Hematopoietic multipotent progenitor cell treated with erythropoietin and hydrocortisone succinate and interleukin-3 and kit ligand, for 4 days (in vitro differentiated cells): ENCODE results near the gene PDE7B.

Experiments used
- DNase-seq: peaks from one replicate; pipeline ENCODE4 v3.0.0-alpha.2; 2015

PDE7B gene

DNA sequence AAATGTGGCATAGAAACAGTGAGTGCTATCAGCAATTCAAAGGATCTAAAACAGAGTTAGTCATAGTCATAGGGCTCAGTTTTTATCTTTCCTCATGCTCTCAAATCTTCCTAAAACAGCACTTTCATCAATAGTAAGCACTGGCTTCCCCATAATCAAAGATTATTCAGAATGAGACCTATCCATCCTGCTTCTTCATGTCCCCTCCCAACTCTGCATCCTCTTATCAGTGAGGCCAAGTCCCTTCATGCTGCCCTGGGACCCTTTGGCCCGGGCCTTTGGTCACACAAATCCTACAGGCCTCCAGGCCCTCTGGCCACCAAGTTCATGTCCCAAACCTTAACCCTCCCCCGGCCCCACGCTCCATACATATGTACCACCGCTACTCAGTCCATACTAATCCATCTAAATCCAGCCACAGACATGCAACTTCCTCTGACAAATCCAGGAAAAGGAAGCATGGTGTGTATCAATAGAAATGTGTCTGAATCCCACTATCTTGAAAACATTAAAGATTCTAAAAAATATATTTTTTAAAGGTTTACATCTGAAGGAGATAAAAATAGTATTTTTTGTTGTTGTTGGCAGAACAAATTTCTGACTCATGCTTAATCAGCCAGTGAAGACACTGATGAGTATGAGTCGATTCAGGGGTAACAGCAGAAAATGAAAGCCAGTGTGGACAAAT lies 143.5 kb downstream of the PDE7B start:
- DNase-seq: no peak

DNA sequence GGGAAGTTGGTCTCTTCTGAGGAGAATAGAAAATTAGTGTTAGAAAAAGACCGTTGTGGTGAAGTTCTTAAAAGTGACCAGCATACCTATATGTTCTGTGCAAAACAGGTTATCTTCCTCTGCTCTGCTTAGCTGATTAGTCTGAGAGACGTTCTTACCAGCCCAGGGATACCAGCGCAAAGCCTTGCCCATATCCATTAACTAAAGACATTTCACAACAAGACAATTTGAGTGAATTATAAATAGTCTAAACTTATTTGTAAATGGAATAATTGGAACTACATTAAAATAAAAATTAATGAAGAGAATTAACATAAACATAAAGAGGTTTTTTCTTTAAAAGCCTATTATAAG lies 144.0 kb downstream of the PDE7B start:
- no peak for DNase-seq

DNA sequence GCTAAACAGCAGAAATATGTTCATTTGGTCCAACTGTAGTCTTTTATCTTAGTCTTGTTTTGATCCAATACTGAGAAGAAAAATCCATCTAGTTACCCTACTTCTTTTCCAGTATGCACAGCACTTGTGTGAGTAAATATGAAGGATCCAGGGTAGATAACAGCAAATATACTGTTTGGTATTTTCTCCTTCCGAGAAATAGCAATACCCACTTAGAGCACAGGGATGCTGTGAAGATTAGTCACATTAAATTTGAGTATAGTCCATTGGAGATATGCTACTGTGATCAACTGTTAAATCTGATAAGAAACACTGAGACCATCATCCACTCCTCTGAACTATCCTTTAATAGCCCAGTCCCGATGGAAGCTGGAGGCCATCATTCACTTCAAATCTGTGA lies 145.2 kb downstream of the PDE7B start:
- no peak for DNase-seq

DNA sequence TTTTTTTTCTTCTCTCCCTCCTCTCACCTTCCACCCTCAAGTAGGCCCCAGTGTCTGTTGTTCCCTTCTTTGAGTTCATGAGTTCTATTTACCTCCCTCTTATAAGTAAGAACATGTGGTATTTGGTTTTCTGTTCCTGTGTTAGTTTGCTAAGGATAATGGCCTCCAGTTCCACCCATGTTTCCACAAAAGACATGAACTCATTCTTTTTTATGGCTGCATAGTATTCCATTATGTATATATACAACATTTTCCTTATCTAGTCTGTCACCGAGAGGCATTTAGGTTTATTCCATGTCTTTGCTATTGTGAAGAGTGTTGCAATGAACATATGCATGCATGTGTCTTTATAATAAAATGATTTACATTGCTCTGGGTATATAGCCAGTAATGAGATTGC lies 147.9 kb downstream of the PDE7B start:
- DNase-seq: no peak

DNA sequence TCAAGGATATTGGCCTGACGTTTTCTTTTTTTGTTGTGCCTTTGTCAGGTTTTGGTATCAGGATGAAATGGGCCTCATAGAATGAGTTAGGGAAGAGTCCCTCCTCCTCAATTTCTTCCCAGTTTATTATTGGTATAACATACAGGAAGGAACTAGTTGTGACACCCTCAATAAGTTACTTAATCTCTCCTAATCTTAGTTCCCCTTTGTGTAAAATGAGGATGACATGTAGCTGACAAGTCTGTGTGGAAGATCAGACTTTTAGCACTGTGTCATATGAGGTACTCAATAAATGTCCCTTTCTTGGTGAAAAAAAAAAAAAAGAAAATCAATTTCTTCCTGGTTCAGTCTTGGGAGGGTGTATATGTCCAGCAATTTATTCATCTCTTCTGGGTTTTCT lies 155.8 kb downstream of the PDE7B start:
- peak; percentile 41 for DNase-seq

DNA sequence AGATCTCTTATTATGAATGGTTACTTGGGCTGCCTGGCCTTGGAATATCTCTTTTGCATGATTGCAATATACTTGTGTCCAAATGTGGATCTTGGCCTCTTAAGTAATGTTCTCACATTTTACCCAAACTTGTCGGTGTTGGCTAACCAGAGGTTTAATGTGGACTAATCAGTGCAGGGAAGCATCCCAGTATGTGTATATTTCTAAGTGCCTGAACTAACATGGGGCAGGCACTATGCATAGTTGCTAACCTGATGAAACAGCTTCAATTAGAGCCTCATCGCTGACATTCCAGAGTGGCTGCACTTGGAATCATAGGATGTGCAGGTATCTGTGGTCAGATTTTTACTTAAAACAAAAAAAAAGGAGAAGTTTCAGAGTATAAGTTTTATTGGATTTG lies 160.0 kb downstream of the PDE7B start:
- DNase-seq: no peak

DNA sequence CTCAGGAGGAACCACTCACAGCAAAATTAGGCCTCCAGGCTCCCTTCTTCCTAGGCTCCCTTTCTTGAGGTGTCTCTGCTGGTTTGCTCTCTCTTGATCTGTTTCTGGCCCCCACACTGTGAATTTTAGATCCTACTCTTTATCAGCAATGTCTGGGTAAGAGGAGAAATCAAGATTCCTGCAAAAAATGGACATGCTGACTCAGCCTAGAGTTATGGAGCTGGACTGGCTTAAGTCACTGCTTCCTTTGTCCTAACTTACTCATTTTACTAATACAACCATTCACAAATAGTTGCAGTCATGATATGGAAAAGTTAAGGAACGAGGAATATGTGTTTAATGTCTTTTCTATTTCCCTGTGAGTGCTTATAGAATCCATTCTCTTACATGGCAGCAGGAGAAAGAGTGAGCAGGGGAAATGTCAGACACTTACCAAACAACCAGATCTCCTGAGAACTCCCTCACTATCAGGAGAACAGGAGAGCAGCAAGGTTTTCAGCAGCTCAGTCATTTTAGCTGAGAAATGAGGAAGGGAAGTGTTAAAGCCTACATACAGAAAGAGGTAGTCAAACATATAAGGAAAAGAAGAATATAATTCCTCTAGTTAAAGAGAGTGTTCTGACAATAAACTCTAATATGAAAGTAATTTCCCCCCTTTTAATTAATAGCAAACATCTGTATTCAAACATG lies 160.8 kb downstream of the PDE7B start:
- no peak for DNase-seq

DNA sequence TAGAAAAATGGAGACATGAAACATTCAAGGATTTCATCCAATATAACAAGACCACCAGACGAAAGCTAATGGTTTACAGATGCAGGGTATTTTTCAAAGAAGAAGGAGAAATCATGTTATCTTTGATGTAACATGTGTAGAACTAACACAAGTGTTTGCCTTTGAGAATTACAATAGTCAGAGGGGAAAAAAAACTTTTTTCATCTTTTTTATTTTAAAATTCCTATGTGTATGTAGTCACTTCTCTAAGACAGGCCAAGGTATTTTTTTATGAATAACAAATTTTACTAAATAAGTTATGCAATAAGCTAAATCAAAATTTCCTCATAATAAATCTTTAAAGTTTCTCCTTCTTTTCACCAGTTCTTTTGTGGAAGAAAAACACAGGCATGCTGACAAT lies 161.4 kb downstream of the PDE7B start:
- DNase-seq: no peak

DNA sequence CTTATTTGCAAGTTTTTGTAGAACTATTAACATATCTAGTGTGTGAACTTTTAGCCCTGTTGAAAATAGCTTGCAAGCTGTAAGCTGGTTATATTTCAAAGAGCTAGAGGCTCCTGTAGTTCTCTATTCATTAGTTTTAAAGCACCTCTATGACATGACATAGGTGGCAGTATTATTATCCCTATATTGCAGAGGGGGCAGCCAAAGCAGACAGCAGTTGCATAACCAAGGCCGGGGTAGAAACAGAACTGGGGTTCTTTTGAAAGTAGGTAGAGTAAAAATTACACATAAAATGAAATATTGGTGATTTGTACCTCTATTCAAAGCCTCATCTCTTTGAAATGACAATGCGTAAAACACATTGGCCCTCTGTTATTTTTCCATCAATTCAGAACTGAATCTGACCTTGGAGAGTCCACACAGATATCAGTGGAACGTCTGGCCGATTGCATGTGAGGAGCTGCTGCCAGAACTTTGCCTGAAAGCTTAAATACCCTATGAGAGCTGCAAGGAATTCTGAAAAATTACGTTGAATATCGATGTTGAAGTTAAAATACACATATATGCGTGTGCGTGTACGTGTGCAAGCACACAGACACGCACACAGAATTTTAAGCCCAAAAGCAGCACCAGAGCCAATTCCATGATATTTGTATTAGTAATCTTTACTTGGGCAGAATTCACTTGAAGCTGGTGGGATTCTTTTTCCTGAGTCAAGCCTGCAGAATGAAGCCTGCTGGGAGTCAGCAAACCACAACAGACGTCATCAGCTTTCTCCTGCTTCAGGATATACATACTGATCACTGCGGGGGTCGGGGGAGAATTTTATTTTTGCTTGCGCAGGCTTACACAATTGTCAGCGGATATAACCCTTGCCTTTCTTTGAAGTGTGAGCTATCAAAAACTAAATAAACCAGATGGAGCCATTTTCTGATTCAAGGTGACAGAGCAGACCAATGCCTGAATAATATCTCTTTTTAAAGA lies 163.2 kb downstream of the PDE7B start:
- DNase-seq: no peak

DNA sequence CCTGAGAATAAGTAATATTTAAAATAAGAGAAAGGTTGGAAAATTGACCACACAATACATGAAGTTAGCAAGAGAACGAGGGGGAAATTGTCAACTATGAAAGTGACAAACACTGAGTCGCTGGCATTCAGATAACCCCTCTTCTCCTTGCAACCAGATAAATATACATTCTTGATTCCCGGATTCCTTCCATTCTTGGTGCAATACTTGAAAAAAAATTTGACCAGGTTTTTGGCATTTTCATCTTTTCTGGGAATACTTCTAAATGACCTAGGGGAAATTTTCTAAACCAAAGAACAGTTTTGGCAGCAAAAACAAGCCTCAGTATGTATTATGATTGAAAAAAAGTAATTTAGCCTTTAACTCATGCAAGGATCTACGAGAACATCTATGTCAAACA lies 164.0 kb downstream of the PDE7B start:
- DNase-seq: no peak

DNA sequence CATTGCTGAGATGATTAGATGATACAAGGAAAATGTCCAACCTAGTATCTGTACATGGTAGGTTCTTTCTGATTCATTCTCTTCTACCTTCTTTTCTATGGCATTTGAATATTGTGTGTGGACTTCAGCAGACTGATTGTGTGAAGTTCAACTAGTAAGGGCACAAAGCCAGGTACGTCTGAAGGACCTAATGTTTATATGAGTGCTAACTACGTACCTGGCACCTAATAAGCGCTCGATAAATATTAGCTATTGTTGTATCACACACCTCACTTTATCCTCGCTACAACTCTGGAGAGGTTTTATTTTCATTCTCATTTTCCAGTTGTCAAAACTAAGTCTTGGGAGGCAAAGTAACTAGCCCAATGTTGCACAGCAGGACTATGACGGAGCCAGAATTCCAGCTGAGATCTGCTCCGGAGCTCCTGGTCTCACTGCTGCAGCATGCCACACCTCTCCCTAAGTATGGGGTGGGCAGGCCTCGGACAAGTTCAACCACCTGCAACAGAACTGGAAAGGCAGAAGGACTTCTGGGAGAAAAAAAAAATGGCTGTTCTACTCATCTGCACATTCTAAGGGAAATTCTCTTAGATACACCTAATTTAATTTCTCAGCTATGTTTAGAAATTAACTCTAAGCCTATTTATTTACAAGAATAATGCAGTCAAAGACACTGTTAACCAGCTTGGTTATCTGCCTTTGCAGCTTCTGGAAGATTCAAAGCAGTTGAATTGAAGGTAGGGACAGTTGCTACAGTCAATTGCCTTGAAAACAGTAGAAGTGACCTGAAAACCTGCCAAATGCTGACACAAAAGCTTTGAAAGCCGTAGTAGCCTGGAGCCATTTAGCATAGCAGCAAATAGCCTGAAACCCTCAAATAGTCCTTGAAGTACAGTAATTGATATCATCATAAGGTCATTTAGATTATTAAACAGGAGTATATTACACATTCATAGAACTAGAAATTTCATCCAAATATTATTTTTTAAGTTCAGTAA lies 165.0 kb downstream of the PDE7B start:
- DNase-seq: no peak

DNA sequence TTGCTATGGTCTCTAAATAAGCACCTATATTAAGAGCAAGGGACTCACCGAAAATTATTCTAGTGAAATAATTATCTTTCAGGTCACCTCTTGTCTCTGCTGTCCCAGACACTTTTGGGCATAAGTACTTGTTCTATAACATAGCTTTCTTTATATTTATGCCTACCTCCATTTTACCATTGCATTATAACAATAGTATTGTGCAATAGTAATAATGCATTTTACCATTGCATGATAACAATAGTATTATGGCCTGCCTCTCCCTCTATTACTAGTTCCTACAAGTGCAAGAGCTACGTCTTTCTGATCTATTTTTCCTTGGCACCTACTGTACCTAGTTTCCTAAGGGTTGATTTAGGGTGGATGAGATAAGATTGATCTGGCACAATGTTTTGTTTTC lies 169.2 kb downstream of the PDE7B start:
- DNase-seq: no peak

DNA sequence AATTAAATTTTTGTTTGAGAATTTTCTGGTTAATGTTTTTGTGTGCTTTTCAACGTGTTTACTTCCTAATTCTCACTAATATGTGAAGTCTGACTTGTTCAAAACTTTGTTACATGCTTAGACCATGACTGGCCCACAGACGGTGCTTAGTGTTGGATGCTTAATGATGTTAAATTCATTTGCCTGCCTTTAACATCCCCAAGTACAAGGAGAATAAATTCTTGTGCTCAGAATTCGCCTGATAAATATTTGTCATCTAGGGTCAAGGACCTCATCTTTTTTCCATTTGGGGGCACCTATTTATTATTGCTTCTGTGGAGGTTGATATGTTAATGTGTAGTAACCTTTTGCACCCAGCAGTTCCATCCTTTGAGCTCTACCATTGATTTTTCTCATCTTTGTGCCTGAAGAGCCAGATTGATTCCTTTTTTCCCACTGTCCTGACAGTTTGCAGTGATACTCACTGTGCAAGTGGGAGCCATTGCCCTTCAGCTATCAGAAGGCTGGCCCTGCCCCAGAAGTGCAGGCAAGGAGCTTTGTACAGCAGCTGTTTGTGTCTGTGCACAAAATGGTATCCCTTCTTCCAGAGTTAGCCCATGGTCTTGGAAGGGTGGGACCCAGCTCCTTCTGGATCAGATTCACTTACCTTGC lies 170.8 kb downstream of the PDE7B start:
- DNase-seq: no peak

DNA sequence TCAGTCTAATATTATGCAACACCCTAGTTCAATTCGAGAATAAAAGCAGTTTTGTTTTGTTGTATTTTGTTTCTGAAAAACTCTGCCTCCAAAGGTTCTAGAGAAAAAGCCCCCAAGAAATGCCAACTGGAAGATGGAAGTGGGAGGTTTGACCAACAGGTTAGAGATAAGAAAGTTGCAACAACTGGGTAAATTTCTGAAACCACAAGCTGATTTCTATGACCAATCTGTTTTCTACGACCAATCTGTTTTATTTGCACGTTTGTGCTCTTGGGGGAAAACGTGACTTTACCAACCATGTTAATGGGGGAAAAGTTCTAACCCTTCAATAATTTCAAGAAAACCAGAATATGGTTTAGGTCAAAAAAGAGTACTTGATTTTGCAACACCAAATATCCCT lies 173.2 kb downstream of the PDE7B start:
- peak; percentile 5 for DNase-seq

DNA sequence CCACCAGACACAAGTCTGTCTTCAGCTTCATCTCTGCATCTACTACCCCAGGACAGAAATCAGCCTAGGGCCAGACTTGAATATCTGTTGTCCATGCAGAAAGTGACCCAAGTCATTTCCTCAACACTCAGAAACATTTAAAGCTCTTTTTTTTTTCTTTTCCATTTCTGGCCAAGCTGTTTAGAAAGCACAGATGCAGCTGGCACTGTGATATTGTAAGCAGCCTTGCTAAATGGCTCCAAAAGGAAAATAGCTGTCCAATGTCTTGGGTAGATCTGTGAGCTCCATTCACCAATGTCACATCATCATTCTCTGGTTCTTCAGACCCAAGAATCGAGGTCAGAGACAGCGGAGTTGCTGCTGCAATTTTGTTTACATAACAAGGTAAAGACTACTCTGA lies 174.2 kb downstream of the PDE7B start:
- DNase-seq: no peak

DNA sequence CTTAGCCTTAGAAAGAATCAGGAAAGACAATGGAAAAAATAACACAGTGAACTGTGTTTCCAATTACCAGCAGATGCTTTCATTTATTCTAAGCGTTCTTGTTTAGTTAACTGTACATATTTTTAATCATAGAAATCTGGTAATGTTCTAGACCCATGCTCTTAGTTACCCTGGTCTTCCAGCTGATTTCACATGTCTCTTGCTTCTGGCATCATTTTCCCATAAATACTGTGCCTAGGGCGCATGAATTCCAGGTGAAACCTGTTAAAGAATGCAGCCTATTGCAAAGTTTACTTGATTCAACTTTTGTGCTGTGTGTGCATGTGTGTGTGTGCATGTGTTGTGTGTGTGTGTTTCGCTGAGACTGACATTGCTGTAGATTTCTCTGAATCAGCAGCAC lies 178.6 kb downstream of the PDE7B start:
- DNase-seq: no peak

DNA sequence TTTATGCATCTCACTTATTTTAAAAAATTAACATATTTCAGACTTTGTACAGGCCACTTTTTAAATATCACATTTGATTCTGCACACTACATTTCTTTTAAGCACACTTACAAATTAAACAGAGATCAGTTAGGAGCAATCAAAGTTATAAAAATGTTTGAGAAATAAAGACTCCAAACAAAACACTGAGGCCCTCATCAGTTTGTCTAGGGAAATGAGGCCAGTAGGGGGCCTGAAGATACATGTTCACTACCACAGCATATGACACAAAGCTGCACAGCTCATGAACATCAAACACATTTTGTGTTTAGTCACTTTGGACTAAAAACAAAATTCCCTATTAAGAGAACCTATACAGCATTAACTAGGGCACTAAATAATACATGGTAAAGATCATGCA lies 180.5 kb downstream of the PDE7B start:
- peak; percentile 55 for DNase-seq

DNA sequence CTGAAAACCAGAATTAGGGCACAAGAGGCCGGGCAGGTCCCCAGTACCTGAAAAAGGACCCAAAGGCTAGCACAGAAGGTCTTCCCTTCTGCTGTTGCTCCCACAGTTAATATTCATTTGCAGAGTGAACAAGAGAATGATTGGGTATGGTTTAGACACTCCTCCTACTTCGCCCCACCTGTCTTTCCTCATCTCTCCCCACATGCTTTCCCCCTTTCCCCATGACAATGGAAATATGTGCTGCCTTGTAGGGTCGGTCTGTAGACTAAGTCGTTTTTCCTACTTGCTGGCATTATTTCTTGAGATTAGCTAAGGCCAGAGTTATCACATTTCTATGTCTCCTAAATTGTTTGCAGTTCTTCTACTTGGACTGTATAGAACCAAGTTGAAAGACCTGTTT lies 181.9 kb downstream of the PDE7B start:
- no peak for DNase-seq

DNA sequence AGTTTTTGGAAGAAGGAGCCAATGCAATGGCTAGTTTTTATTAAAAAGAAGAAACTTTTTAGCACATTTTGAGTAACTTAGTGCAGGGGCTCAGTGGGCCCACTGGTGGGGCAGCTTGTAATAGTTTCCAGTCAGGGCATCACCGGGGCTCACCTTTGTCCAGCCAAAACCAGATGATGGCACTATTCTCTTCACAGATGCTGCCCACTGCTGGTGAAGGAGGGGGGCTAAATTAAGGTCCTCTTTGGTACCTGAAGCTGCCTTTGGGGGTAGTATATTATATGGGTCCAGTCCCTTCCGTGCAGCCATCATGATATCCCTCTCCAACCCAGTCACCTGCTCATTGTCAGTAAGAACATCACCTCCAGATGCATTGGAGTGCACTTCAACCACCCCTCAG lies 182.9 kb downstream of the PDE7B start:
- no peak for DNase-seq

DNA sequence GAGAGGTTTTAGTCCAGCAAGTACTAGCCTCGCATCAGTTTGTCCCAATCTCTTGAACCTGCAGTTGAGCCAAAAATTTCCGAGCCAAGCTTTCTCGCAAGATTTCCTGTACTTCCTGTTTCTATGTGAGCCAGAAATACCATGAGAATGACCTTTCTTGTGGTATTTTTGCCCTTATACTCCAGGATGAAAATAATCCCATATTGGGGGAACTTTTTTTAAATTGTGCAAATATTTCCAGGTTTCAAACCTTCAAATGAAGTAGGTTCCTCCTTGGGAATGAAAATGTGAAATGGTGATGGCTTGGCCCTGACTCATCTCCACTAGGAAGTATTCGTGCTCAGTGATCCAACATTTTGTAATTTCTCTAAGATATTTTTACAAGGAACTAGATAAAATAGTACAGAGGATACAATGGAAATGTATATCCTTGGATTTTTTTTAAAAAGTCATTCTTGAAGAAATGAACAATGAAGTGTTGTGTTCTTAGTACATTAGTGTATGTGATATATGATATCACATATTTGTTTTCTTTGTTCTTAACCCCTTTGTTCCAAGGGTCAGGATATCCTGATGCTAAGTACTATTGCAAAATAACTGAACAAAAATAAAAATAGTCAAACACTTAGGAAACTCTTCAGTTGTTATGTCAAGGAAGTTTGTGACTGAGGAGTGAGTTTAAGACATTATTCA lies 184.0 kb downstream of the PDE7B start:
- peak; percentile 9 for DNase-seq

DNA sequence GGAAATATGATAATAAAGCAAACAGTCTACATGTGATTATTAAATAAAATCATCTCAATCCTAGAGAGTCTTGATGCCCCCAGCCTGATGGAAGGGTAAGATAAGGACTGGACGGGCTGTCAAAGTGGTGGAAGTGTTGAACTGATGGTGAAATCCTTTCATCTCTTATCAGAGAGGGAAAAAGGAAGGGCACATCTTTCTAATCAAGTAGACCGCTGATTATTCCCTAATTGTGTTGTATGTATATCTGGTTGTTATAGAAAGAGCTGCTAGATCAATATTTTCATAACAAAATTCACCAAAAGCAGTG lies 184.5 kb downstream of the PDE7B start:
- no peak for DNase-seq

DNA sequence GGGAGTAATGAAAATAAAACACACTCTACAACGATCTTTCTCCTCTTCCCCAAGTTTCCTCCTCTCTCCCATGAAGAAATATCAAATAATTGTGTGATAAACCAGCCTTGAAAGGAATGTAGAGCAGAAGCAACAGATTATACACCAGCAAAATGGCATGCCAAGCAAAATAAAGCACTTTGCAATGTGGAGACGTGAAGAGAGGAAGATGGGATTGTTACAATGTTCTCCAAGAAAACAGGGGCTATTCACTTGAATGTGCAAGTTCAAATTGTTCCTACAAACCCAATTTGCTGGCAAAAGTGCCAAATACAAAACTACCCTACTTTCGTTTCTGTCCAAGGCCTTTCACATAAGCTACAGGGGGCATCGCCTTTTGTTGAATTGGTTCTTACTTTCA lies 185.1 kb downstream of the PDE7B start:
- DNase-seq: no peak
